ENCODE results near the gene AMDHD2.
"Not testable (repeated sequence)": the region's sequence is repeated elsewhere in the genome, so short reads cannot be mapped to it uniquely, and the experiment has no call there.

The AMDHD2 gene

GRCh38 chr16:2531696-2532493 lies 11.7 kb downstream of the AMDHD2 start:
- Histone ChIP-seq H3K27ac (ENCODE audit: low read depth, low read length) (peak overlapping the region; percentile 18; the same call in 1 of the 2 replicates), H3K9me3 (ENCODE audit: control insufficient read depth, insufficient read depth, low read depth, low read length) (no peaks in the 10 kb centered on the region), H3K27me3 (ENCODE audit: control insufficient read depth, insufficient read depth, low read length) (no peaks in the 10 kb centered on the region), H3K9ac (ENCODE audit: low read length) (peak overlapping the region; percentile 72), H3K4me1 (ENCODE audit: control insufficient read depth, insufficient read depth, low read length) (peaks cover 8% of the 10 kb centered on the region), H3K36me3 (ENCODE audit: control insufficient read depth, insufficient read depth, low read length) (peaks cover 22% of the 10 kb centered on the region), H3K4me3 (ENCODE audit: low read depth, low read length) (peak overlapping the region; percentile 69)

DNA sequence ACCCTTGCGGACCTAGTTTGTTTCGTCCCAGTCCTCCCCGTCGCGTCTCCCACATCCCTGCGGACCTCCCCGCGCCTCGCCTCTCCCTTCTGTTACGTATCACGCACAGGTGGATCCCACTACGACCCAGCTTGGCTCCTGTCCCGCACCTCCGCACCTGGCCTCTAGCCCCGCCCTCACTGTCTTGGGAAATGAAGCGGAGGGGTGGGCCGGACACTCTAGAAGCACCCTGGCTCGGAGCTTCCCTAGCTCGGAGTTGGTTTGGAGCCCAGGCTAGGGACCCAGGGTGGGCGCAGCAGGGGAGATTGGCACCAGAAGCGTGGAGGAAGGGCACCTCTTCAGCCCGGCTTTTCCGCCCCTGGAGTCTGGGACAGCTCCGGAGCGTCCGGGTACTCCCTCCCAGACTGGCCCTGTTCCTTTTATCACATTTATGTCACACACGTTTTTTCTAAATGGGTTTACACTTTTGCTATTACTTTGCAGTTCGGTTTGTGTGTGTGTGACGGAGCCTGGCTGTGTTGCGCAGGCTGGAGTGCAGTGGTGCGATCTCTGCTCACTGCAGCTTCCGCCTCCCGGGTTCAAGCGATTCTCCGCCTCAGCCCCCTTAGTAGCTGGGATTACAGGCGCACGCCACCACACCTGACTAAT lies 12.4 kb downstream of the AMDHD2 start:
- H3K36me3 ChIP-seq (ENCODE audit: control insufficient read depth, insufficient read depth, low read length): peaks cover 19% of the 10 kb centered on the region
- peak overlapping the region; percentile 18; the same call in 1 of the 2 replicates for H3K27ac ChIP-seq (ENCODE audit: low read depth, low read length)
- no peaks in the 10 kb centered on the region for H3K27me3 ChIP-seq (ENCODE audit: control insufficient read depth, insufficient read depth, low read length)
- peak overlapping the region; percentile 69 for H3K4me3 ChIP-seq (ENCODE audit: low read depth, low read length)
- H3K9me3 ChIP-seq (ENCODE audit: control insufficient read depth, insufficient read depth, low read depth, low read length): no peaks in the 10 kb centered on the region
- peaks cover 8% of the 10 kb centered on the region for H3K4me1 ChIP-seq (ENCODE audit: control insufficient read depth, insufficient read depth, low read length)
- H3K9ac ChIP-seq (ENCODE audit: low read length): peak overlapping the region; percentile 55

DNA sequence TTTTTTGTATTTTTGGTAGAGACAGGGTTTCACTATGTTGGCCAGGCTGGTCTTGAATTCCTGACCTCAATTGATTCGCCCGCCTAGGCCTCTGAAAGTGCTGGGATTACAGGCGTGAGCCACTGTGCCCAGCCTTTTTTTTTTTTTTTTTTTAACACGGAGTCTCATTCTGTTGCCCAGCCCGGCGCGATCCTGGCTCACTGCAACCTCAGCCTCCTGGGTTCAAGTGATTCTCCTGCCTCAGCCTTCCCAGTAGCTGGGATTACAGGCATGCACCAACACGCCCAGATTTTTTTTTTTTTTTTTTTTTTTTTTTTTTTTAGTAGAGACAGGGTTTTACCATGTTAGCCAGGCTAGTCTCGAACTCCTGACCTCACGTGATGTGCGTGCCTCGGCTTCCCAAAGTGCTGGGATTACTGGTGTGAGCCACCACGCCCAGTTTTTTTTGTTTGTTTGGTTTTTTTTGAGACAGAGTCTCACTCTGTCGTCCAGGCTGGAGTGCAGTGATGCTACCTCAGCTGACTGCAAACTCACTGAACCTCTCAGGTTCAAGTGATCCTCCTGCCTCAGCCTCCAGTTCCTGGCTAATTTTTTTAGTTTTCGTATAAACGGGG lies 13.1 kb downstream of the AMDHD2 start:
- peak overlapping the region; percentile 55 for H3K9ac ChIP-seq (ENCODE audit: low read length)

GRCh38 chr16:2533912-2534311 lies 13.7 kb downstream of the AMDHD2 start:
- H3K9me3 ChIP-seq (ENCODE audit: control insufficient read depth, insufficient read depth, low read depth, low read length): no peaks in the 10 kb centered on the region
- peaks cover 6% of the 10 kb centered on the region for H3K36me3 ChIP-seq (ENCODE audit: control insufficient read depth, insufficient read depth, low read length)
- H3K9ac ChIP-seq (ENCODE audit: low read length): no peak overlapping the region
- no peaks in the 10 kb centered on the region for H3K27me3 ChIP-seq (ENCODE audit: control insufficient read depth, insufficient read depth, low read length)
- H3K4me1 ChIP-seq (ENCODE audit: control insufficient read depth, insufficient read depth, low read length): peaks cover 8% of the 10 kb centered on the region
- no peak overlapping the region for H3K4me3 ChIP-seq (ENCODE audit: low read depth, low read length)
- no peak overlapping the region for H3K27ac ChIP-seq (ENCODE audit: low read depth, low read length)

More for the DNA sequence above, 13.1 kb downstream of the AMDHD2 start:
- not testable (repeated sequence) for H3K27ac ChIP-seq (ENCODE audit: low read depth, low read length); H3K4me1 ChIP-seq (ENCODE audit: control insufficient read depth, insufficient read depth, low read length); H3K27me3 ChIP-seq (ENCODE audit: control insufficient read depth, insufficient read depth, low read length); H3K9me3 ChIP-seq (ENCODE audit: control insufficient read depth, insufficient read depth, low read depth, low read length)
- H3K4me3 ChIP-seq (ENCODE audit: low read depth, low read length): peak overlapping the region; percentile 69
- H3K36me3 ChIP-seq (ENCODE audit: control insufficient read depth, insufficient read depth, low read length): peaks cover 13% of the 10 kb centered on the region

- not testable (repeated sequence) for H3K4me1 ChIP-seq (ENCODE audit: control insufficient read depth, insufficient read depth, low read length); H3K9ac ChIP-seq (ENCODE audit: low read length); H3K27ac ChIP-seq (ENCODE audit: low read depth, low read length); H3K4me3 ChIP-seq (ENCODE audit: low read depth, low read length); H3K9me3 ChIP-seq (ENCODE audit: control insufficient read depth, insufficient read depth, low read depth, low read length); H3K27me3 ChIP-seq (ENCODE audit: control insufficient read depth, insufficient read depth, low read length); H3K36me3 ChIP-seq (ENCODE audit: control insufficient read depth, insufficient read depth, low read length)
Measured at GRCh38 chr16:2534335-2534734, 14.2 kb downstream of the AMDHD2 start.

GRCh38 chr16:2535625-2536013 lies 15.4 kb downstream of the AMDHD2 start:
- Histone ChIP-seq H3K4me1 (ENCODE audit: control insufficient read depth, insufficient read depth, low read length) (peaks cover 8% of the 10 kb centered on the region), H3K4me3 (ENCODE audit: low read depth, low read length) (no peak overlapping the region), H3K27ac (ENCODE audit: low read depth, low read length) (no peak overlapping the region), H3K9ac (ENCODE audit: low read length) (no peak overlapping the region), H3K9me3 (ENCODE audit: control insufficient read depth, insufficient read depth, low read depth, low read length) (no peaks in the 10 kb centered on the region), H3K27me3 (ENCODE audit: control insufficient read depth, insufficient read depth, low read length) (no peaks in the 10 kb centered on the region), H3K36me3 (ENCODE audit: control insufficient read depth, insufficient read depth, low read length) (peaks cover 9% of the 10 kb centered on the region)

DNA sequence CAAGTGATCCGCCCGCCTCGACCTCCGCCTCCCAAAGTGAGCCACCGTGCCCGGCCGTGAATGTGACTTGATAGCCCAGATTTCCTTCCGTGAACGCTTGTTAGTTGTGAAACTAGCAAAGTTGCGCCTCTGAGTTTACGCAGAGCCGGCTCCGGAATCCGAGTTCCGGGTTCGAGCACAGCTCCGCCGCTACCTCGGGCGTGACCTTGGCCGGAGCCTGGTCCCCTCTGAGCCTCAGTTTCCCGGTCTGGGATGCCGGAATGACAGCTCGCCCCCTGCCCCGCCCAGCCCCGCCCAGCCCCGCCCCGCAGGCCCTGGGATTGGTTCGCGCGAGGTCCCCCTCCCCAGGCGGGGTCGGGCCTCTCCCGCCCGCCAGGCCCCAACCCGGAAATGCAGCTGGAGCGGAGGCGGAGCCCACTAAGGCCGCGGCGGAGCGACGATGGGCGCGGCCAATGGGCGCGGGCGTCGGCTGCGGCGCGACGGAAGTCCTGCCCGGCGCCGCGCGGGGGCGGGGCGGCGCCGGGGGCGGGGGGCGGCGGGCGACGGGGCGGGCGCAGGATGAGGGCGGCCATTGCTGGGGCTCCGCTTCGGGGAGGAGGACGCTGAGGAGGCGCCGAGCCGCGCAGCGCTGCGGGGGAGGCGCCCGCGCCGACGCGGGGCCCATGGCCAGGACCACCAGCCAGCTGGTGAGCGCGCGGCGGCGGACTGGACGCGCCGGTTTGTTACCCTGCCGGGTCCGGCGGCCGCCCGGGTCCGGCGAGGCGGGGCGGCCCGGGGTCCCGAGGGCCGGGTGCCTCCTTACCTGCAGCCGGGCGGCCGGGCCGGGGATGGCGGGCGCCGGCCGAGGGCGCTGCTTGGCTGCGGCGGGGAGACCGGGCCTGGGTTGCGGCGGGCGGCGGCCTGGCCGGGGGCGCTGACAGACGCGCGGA lies 17.5 kb downstream of the AMDHD2 start, which contains the start of gene PDPK1:
Gene PDPK1 (plus strand): TSS at position 571 of the 929 bp plus-strand sequence. CDS start 92 bp downstream, at position 663.
- H3K4me1 ChIP-seq (ENCODE audit: control insufficient read depth, insufficient read depth, low read length): no peaks in the 10 kb centered on the region
- no peaks in the 10 kb centered on the region for H3K9me3 ChIP-seq (ENCODE audit: control insufficient read depth, insufficient read depth, low read depth, low read length)
- H3K36me3 ChIP-seq (ENCODE audit: control insufficient read depth, insufficient read depth, low read length): peaks cover 9% of the 10 kb centered on the region
- no peak within 1 kb of the TSS for H3K27ac ChIP-seq (ENCODE audit: low read depth, low read length)
- H3K27me3 ChIP-seq (ENCODE audit: control insufficient read depth, insufficient read depth, low read length): no peaks in the 10 kb centered on the region
- H3K9ac ChIP-seq (ENCODE audit: low read length): peak within 1 kb of the TSS; percentile 73
- H3K4me3 ChIP-seq (ENCODE audit: low read depth, low read length): peak within 1 kb of the TSS; percentile 73

- H3K4me1 ChIP-seq (ENCODE audit: control insufficient read depth, insufficient read depth, low read length); H3K27me3 ChIP-seq (ENCODE audit: control insufficient read depth, insufficient read depth, low read length); H3K9ac ChIP-seq (ENCODE audit: low read length); H3K27ac ChIP-seq (ENCODE audit: low read depth, low read length); H3K4me3 ChIP-seq (ENCODE audit: low read depth, low read length); H3K36me3 ChIP-seq (ENCODE audit: control insufficient read depth, insufficient read depth, low read length); H3K9me3 ChIP-seq (ENCODE audit: control insufficient read depth, insufficient read depth, low read depth, low read length): not testable (repeated sequence)
Measured at GRCh38 chr16:2539192-2539844, 19.1 kb downstream of the AMDHD2 start.

GRCh38 chr16:2539845-2540458 lies 19.8 kb downstream of the AMDHD2 start:
- not testable (repeated sequence) for H3K27me3 ChIP-seq (ENCODE audit: control insufficient read depth, insufficient read depth, low read length); H3K27ac ChIP-seq (ENCODE audit: low read depth, low read length); H3K4me3 ChIP-seq (ENCODE audit: low read depth, low read length); H3K9me3 ChIP-seq (ENCODE audit: control insufficient read depth, insufficient read depth, low read depth, low read length); H3K36me3 ChIP-seq (ENCODE audit: control insufficient read depth, insufficient read depth, low read length); H3K9ac ChIP-seq (ENCODE audit: low read length); H3K4me1 ChIP-seq (ENCODE audit: control insufficient read depth, insufficient read depth, low read length)

DNA sequence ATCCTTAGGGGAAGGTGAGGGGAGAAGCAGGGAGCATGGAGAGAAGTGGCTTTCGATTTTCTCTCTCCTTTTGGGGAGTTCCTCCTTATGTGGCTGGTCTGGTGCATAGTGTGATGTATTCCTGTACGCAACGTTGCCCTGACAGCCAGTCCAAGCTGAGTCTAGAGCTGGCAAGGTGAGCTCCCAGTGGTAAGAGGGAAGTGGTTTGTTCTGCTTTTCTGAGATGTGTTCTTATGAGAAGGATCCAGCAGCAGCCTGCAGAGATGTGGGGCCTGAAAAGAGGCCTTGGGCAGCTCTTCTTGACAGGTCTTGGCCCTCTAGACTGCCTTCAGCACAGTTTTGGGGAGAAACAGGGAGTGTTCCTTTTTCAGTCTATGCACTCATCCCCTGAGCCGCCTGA lies 20.7 kb downstream of the AMDHD2 start:
- H3K36me3 ChIP-seq (ENCODE audit: control insufficient read depth, insufficient read depth, low read length); H3K27ac ChIP-seq (ENCODE audit: low read depth, low read length); H3K27me3 ChIP-seq (ENCODE audit: control insufficient read depth, insufficient read depth, low read length); H3K9me3 ChIP-seq (ENCODE audit: control insufficient read depth, insufficient read depth, low read depth, low read length); H3K9ac ChIP-seq (ENCODE audit: low read length); H3K4me3 ChIP-seq (ENCODE audit: low read depth, low read length); H3K4me1 ChIP-seq (ENCODE audit: control insufficient read depth, insufficient read depth, low read length): not testable (repeated sequence)

All from HUES6 (cell line).